ENCODE data around the gene IQCM.

GRCh38 chr4:149409146-149409545 is 406.5 kb downstream of the IQCM start:
- TF ChIP-seq CTCF (IDR thresholded peaks at IDR 0.05): no peak
- TF ChIP-seq REST (IDR thresholded peaks at IDR 0.05): no peak
- TF ChIP-seq USF2 (IDR thresholded peaks at IDR 0.05): no peak

Measured in A549 (cell line).